ENCODE measurements around the gene LRP2.
"Not testable (repeated sequence)": the region's sequence is repeated elsewhere in the genome, so short reads cannot be mapped to it uniquely, and the experiment has no call there.

LRP2 gene

DNA sequence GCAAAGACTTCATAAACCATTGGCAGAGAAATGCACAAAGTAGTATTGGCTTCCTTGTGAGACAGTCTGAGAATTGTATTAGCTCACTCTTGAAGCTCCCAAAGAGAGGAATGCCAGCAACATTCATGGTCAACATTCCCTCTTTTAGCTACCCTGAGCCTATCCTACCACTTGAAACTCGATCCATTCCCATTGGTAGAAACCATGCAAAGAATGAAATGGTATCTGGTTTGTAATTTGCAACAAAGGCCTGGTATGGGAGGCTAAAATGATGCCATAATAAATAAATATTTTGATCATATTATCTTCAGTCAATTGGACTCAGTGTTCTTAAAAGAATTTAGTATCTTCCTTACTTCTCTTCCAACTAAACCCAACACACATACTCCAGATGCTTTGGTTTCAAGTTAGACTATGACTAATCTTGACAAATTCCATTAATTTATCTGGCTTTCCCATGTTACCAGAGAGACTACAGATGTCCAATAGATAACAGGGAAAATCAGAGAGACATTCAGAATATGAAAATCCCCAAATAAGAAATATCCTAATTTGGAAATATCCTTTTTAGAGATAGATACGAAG lies 190.1 kb downstream of the LRP2 start:
- DNase-seq, result no peak

DNA sequence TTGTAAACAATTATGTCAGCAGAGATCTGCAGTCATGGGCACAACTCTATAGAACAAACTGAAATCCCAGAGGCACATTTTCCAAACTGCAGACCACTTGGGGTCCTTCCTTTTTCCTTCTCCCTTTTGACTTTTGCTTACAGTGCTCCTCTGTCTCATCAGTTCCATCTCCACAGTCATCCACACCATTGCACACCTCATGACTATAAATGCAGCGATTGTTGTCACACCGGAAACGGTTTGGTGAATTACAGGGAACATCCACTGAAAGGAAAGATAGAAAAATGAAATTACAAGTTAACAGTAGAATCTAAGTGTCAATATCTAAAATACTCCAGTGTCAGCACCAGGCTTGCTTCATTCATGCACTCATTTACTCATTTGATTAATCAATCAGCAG lies 196.5 kb downstream of the LRP2 start:
- no peak for DNase-seq

DNA sequence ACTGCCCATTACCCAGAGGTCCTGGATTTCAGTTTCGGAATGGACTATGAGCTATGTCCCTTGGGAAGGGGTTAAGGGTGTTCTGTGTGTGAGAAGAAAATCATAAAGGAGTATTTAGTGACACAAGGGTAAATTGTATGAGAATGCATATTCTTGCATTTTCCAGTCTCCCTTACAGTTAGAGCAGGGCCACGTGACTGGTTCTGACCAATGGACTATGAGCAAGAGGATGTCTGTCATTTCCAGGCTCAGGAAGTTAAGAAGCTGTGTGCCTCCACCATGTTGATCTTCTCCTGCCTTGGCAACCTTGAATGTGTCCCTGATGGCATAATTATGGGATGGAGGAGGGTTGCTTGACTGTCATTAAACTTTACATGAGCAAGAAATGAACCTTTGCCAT lies 198.0 kb downstream of the LRP2 start:
- DNase-seq, result no peak

DNA sequence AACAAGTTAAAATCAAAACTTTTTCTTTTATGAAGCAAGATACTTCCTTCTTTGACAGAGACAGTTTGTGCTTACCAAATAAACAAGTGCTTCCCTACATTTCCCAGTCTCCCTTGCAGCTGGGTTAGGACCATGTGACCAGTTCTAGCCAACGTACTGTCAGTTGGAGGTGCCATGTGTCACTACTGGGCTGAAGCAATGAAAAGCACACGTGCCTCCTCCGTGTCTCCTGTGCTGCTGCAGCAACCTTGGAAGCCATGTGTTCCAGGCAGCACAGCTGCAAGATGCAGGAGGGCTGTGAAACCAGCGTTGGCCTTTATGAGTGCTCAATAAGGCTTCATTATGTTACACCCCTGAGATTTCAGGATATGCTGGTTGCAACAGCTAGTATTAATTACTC lies 199.7 kb downstream of the LRP2 start:
- DNase-seq, result no peak

DNA sequence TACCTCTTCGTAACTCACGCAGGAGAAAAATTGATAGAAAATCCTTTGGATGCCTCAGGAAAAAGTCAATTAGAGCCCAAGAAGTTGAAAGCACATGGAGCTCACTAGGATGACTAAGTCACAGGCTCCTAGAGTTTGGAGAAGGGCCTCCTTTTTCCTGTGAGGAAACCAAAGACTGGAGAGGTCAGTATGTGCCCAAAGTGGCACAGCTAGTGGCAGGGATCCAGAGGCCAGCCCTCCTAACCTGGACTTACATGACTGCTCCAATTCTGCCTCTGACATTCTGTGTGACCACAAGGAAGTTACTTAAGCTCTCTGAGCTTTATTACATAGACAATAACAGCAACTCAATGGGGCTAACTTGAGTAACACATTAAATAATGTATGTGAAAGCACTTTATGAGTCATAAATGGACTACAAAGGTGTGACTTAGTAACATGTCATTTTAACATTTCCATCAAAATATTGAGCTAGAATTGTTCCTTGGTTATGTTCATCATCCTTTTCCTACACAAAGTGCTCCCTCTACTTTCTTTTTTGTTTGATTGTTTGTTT lies 201.3 kb downstream of the LRP2 start:
- DNase-seq, result no peak

DNA sequence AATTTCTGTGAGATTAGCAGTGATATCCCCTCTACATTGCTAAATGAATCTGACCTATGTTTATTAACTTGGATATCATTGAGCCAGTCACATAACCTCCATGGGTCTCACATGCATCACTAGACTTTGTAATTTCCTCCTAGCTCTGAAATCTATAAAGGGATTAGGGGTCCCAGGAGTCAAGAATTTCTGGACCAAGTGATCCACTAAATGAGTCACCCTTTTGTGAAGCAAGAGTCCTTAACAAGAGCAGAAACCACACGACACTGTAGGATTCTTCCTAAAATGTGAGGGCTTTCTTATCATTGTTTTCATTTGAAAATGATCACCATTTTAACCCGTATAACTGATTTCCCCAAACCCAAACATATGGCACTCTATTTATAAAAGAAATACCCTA lies 202.6 kb downstream of the LRP2 start:
- DNase-seq, result no peak

DNA sequence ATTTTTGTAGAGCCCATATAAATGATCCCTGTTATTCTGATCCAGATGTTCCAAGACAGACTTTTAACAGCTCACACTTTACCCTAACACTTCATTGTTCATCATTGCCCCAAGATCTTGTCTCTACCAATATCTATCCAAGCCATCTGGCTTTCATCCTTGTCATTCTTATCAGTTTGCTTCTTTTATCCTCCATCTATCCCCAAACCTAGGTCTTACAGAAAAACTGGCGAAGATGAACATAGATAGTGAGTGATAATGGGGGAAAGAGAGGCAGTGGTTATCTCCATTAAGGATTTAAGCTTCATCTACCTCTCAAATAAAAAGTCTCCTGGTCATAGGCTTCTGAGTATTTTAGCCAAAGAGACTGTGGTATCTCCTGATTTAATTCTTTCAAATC lies 203.5 kb downstream of the LRP2 start:
- no peak for DNase-seq

DNA sequence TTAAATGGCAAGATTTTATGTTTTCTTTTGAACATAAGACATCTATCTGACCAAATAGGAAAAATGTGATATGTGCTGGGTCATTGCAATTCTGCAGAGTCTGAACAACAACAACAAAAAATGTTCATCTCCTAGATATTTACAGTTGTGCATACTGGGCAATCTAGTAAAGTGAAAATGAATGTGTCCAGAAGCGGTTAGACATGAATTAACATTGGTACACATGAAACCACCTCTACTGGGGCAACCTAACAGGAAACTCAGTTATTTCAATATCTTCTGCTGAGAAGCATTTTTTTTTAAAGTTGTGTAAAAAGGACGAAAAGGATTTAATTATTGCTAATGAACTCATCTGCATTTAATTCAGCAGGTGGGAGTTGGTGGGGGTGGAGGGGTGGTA lies 216.1 kb downstream of the LRP2 start:
- no peak for DNase-seq

GRCh38 chr2:169143998-169144397 lies 218.3 kb downstream of the LRP2 start:
- DNase-seq, result no peak

- peak; percentile 54 to 55 for DNase-seq
Measured at GRCh38 chr2:169141713-169142352, 220.5 kb downstream of the LRP2 start.

DNA sequence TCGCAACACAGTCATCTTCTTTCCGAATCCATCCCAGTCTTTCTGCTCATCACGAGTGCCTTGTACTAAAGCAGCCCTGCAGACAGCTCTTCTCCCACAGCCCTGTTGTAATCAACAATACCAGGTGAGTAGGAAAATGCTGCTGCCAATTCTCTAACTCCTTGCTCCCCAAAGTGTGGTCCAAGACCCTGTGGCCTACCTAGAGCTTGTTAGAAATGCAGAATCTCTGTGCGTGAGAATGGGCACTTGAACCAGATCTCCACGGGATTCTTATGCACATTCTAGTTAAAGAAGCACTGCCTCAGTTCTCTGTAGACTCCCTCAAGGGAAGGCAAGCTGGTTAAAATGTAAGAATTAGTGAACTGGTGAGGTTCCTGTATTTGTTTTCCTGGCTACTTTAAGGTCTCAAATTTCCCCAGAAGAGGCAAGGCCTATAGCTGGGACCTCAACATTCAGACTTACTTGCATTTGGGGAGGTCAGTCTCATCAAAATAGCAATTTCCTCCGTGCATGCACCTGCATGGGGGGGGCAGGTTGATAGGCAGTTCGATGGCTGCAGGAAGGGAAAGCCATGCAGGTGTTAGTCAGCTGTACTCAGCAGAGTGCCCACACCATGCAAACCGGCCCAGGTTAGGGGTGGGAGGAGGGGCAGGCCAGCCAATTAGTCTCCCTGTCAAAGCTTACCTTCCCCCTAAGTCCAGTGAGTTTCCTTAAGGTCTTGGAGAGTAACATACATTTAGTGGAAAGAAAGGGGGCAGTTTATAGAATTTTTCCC lies 222.2 kb downstream of the LRP2 start:
- DNase-seq, result no peak

DNA sequence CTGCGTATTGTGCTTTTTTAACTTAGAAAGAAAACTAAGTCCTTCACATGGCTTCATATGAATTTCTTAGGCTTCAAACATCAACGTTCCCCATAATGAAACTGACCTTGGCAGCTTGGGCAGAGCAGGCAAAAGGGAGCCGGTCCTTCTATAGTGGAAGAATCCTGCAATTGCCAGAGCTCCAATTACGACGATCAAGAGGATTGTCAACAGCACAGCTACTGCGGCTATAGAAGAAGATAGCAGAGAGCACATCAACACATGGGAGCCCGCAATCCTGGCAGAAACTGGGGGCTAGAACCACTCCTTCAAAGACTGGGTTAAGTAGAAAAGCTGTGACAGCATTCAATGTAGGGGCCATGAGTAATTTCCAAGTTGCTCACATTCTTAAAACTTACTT lies 223.2 kb downstream of the LRP2 start:
- no peak for DNase-seq

- DNase-seq, result no peak
Measured at GRCh38 chr2:169137924-169138323, 224.4 kb downstream of the LRP2 start.

GRCh38 chr2:169136885-169137534 lies 225.3 kb downstream of the LRP2 start:
- DNase-seq, result no peak

DNA sequence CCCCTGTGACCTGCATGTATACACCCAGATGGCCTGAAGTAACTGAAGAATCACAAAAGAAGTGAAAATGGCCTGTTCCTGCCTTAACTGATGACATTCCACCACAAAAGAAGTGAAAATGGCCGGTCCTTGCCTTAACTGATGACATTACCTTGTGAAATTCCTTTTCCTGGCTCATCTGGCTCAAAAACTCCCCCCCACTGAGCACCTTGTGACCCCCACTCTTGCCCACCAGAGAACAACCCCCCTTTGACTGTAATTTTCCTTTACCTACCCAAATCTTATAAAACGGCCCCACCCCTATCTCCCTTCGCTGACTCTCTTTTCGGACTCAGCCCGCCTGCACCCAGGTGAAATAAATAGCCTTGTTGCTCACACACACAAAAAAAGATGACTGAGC lies 225.9 kb downstream of the LRP2 start:
- not testable (repeated sequence) for DNase-seq

GRCh38 chr2:169134272-169134671 lies 228.1 kb downstream of the LRP2 start:
- not testable (repeated sequence) for DNase-seq

GRCh38 chr2:169131587-169132512 lies 230.5 kb downstream of the LRP2 start:
- DNase-seq, result no peak

- DNase-seq, result no peak
Measured at GRCh38 chr2:169129703-169130243, 232.6 kb downstream of the LRP2 start.

DNA sequence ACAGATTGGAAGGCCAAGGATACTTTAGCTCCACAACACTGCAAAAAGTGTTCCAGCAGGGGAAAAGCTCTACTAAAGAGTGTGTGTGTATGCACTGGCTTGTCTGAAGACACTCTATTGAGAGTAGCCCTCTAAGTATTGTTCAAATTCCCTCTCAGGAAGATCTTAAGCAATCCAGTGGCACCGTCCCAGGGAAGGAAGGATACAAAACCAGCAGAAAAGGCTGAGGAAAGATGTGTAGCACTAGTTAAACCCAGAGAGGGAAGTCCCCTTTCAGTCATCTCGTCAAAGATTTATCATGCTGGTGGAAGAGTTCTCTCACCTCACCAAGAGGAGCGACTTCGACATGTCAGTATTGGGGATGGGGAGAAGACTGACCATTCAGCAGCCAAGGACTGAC lies 242.5 kb downstream of the LRP2 start:
- no peak for DNase-seq

DNA sequence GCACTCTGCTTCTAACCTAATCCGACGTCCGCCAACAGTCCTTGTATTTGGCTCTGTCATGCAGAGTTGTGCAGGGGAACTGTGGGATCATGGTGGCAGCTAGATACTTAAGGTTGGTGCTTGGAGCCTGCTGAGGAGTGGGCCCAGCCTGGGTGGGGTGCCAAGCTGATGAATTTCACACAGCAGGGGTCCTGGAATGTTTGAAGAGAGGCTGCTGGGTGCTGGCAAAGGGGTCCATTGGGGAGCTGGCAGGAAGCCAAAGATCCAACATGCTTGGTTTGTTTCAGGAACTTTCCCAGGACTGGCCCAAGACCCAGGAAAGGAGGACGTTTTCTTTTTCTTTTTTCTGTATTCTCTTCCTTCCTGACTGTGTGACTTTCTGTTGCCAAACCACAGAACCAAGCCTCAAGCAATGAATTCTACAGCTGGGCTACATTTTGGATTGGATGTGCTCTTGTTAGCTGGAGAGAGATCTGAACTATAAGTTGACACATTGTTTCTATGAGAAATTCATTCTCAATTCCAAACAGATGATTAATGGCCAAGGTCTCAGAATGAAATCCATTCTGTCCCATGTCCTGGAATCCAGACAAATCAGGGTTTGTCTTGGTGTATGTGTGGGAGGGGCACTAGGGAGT lies 243.1 kb downstream of the LRP2 start:
- DNase-seq, result no peak

GRCh38 chr2:169118060-169118459 lies 244.3 kb downstream of the LRP2 start:
- no peak for DNase-seq

DNA sequence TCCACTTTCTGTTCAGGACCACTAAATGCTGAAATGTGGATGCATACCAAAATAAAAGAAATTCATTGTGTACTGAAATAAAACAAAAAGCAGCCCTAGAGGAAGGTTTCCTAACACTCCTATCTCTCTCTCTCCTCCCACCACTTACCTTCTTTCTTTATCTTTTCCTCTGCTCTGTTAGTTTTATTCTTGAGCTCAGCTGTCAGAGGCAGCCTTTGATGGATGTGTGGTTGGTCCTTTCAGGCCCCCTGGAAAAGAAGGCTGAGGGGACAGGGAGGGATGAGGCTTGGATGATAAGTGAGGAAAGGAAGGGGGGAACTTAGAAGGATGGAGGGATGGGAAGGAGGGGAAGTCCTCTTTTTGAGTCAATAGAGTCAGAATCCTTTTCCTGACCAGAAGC lies 245.3 kb downstream of the LRP2 start:
- no peak for DNase-seq

Data from activated CD4-positive, alpha-beta T cell treated with anti-CD3 and anti-CD28 coated beads, Interleukin-2, amount 50 U/mL, for 4 hours (primary cell).